HG02870 (cell line): Measurements from ENCODE around the gene PTRH1.

Experiments
- ATAC-seq: cut with Tn5 transposase; IDR thresholded peaks from one replicate; pipeline ENCODE4 v1.9.1; 2021; ENCODE audit warnings: mild to moderate bottlenecking, moderate library complexity; ENCODE audit not compliant: unreplicated experiment

PTRH1 gene

GRCh38 chr9:127698985-127699670, 16.3 kb downstream of the PTRH1 start:
- peak; percentile 55 for ATAC-seq

GRCh38 chr9:127698386-127698785, 17.1 kb downstream of the PTRH1 start:
- ATAC-seq = no peak

GRCh38 chr9:127697575-127697974, 17.9 kb downstream of the PTRH1 start:
- no peak for ATAC-seq

- ATAC-seq = no peak
Observed at GRCh38 chr9:127694890-127695720, 20.4 kb downstream of the PTRH1 start.

GRCh38 chr9:127693697-127694096, 21.8 kb downstream of the PTRH1 start:
- ATAC-seq = no peak

- ATAC-seq = no peak
Observed at GRCh38 chr9:127693143-127693542, 22.3 kb downstream of the PTRH1 start.

- ATAC-seq = no peak
Observed at GRCh38 chr9:127692071-127692470, 23.4 kb downstream of the PTRH1 start.

- ATAC-seq = no peak
Observed at GRCh38 chr9:127690735-127691134, 24.7 kb downstream of the PTRH1 start.

GRCh38 chr9:127689329-127690000, 26.0 kb downstream of the PTRH1 start:
- ATAC-seq = no peak

GRCh38 chr9:127686461-127687393, 28.7 kb downstream of the PTRH1 start:
- ATAC-seq = no peak

GRCh38 chr9:127684576-127684975, 30.9 kb downstream of the PTRH1 start:
- ATAC-seq = no peak

GRCh38 chr9:127683723-127684122, 31.7 kb downstream of the PTRH1 start:
- no peak for ATAC-seq

- ATAC-seq = no peak
Observed at GRCh38 chr9:127682351-127683136, 32.9 kb downstream of the PTRH1 start.

- no peak for ATAC-seq
Observed at GRCh38 chr9:127680846-127681245, 34.6 kb downstream of the PTRH1 start.

GRCh38 chr9:127680226-127680625, 35.2 kb downstream of the PTRH1 start:
- ATAC-seq = no peak

- ATAC-seq = no peak
Observed at GRCh38 chr9:127679506-127679905, 36.0 kb downstream of the PTRH1 start.

GRCh38 chr9:127676638-127677037, 38.8 kb downstream of the PTRH1 start:
- no peak for ATAC-seq

- no peak for ATAC-seq
Observed at GRCh38 chr9:127673234-127673633, 42.2 kb downstream of the PTRH1 start.

- no peak for ATAC-seq
Observed at GRCh38 chr9:127667906-127668305, 47.6 kb downstream of the PTRH1 start.
